AG04450 (cell line): Measurements from ENCODE around the gene ABCA2. TPM values are rescaled to one million over a fixed set of nuclear protein-coding genes. Genes with fewer than 3 reads are reported as not detected.

ENCODE experiments used
- CTCF ChIA-PET: fragments of 300-600, 350-600 bp; formaldehyde crosslinking; extraction: SDS; loops from one replicate; lab custom pipeline; 2022; ENCODE audit warnings: antibody characterized with exemption, inconsistent platforms; lab: Charles Lee
- POLR2A ChIA-PET: fragments of 350-600 bp; formaldehyde crosslinking; extraction: SDS; loops from one replicate; lab custom pipeline; 2021; ENCODE audit warnings: antibody characterized with exemption, inconsistent platforms; lab: Yijun Ruan, JAX
- DNase-seq: peaks from one replicate; pipeline ENCODE4 v3.0.0-alpha.2; 2011; ENCODE audit warnings: low read depth, low spot score
- H3K27ac ChIP-seq: one replicate; pipeline ENCODE4 v1.5.1; 2012; ENCODE audit warnings: low read depth, low read length, control low read depth
- H3K27me3 ChIP-seq: one replicate; pipeline ENCODE4 v1.6.0; 2012; ENCODE audit warnings: low read length; ENCODE audit not compliant: control insufficient read depth, insufficient read depth
- H3K4me3 ChIP-seq: 2 replicates; pipeline ENCODE4 v1.5.1; 2011; ENCODE audit warnings: mild to moderate bottlenecking, low read depth, low read length, control low read depth
- H3K9me3 ChIP-seq: 2 replicates; pipeline ENCODE4 v1.5.1; 2012; ENCODE audit warnings: low read length; ENCODE audit not compliant: control insufficient read depth, insufficient read depth
- polyA plus RNA-seq: library from polyadenylated mRNA; depleted of rRNA; stranded (reverse); fragments of >200 nt; gene quantifications from 2 replicates; pipeline ENCODE4 v1.2.3, GENCODE V29; 2011
- TF ChIP-seq, protein P1 (sequence below): IDR thresholded peaks from 2 replicates; pipeline ENCODE4 v1.5.1; 2011; ENCODE audit warnings: low read depth, low read length, control low read depth, inconsistent platforms

ABCA2 gene
- polyA plus RNA-seq, 1 experiment: 4.7 TPM

DNA sequence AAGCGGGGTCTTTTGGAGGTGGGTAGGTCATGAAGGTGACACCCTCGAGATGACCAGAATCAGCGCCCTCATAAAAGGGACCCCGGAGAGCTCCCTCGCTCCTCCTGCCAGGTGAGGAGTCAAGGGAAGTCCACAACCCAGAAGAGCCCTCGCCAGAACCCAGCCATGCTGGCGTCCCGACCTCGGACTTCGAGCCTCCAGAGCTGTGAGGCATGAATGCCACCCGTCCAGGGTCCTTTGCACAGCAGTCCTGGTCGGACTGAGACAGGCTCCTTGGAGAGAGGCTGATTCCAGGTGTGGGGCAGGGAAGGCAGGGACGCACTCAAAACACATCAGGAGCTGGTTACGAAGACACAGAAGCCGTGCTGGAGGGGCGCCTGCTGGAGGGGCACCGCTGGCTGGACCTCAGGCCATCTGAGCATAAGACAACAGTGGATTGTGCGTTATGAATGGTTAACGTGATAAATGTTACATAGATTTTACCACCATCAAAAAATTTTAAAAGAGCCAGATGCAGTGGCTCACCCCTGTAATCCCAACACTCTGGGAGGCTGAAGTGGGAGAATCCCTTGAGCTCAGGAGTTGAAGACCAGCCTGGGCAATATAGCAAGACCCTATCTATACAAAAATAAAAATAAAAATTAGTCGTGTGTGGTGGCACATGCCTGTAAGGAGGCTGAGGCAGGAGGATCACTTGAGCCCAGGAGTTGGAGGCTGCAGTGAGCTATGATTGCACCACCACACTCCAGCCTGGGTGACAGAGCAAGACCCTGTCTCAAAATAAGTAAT lies 26.0 kb downstream of the ABCA2 start:
- TF ChIP-seq, protein P1, sequence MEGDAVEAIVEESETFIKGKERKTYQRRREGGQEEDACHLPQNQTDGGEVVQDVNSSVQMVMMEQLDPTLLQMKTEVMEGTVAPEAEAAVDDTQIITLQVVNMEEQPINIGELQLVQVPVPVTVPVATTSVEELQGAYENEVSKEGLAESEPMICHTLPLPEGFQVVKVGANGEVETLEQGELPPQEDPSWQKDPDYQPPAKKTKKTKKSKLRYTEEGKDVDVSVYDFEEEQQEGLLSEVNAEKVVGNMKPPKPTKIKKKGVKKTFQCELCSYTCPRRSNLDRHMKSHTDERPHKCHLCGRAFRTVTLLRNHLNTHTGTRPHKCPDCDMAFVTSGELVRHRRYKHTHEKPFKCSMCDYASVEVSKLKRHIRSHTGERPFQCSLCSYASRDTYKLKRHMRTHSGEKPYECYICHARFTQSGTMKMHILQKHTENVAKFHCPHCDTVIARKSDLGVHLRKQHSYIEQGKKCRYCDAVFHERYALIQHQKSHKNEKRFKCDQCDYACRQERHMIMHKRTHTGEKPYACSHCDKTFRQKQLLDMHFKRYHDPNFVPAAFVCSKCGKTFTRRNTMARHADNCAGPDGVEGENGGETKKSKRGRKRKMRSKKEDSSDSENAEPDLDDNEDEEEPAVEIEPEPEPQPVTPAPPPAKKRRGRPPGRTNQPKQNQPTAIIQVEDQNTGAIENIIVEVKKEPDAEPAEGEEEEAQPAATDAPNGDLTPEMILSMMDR: no peak
- no peak overlapping the region for H3K27ac ChIP-seq
- CTCF ChIA-PET: interaction anchor here (0.6 to 3.1 kb wide), 3 partner anchors 28 to 54 kb away, joined by 3 to 9 read pairs (median 6); no protein-coding TSS in a partner anchor
- H3K9me3 ChIP-seq: peaks cover 9% of the 10 kb centered on the region; the same call in 1 of the 2 replicates
- peaks cover 5% of the 10 kb centered on the region for H3K27me3 ChIP-seq
- no peak for DNase-seq
- no peak overlapping the region for H3K4me3 ChIP-seq
- POLR2A ChIA-PET: interaction anchor here (0.5 kb wide), 1 partner anchor 10 kb away, joined by 3 read pairs; no protein-coding TSS in a partner anchor

DNA sequence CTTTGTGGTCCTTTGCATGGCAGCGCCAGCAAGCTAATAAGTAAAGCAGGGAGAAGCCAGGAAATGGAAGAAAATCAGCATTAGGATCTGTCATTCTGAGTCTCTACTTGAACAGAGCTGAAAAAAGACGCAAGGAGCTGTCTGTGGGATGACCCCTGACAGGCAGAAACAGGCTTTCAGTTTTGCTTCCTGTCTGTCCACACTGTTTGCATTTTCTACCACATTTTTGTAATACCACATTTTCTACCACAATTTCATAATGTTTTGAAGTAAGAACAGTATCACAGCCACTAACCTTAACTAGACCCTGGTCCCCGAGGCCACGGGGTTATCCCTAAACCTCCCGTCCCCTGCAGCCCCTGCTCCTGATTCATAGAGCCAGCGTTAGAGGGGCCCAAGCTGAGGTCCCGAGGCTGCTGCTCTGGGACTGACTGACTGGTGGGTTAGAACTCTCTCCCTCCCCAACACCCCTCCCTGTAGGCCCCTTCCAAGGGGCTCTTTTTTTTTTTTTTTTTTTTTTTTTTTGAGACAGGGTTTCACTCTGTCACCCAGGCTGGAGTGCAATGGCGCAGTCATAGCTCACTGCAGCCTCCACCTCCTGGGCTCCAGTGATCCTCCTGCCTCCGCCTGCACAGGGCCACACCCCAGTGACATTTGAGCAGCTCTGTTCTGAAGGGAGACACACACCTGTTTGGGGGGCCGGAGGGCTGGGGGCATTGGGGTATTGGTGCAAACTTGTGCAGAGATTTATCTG lies 27.7 kb downstream of the ABCA2 start:
- ChIA-PET CTCF (interaction anchor here (0.6 to 3.1 kb wide), 8 partner anchors 29 to 158 kb away, joined by 3 to 13 read pairs (median 3); partner anchors contain the start of gene AJM1), POLR2A (interaction anchor here (1.5 kb wide), 1 partner anchor 9 kb away, joined by 4 read pairs; no protein-coding TSS in a partner anchor)
- TF ChIP-seq, protein P1: no peak
- Histone ChIP-seq H3K4me3 (no peak overlapping the region), H3K9me3 (peaks cover 2% of the 10 kb centered on the region; the same call in 1 of the 2 replicates), H3K27ac (no peak overlapping the region), H3K27me3 (peaks cover 5% of the 10 kb centered on the region)
- peak; percentile 47 for DNase-seq

DNA sequence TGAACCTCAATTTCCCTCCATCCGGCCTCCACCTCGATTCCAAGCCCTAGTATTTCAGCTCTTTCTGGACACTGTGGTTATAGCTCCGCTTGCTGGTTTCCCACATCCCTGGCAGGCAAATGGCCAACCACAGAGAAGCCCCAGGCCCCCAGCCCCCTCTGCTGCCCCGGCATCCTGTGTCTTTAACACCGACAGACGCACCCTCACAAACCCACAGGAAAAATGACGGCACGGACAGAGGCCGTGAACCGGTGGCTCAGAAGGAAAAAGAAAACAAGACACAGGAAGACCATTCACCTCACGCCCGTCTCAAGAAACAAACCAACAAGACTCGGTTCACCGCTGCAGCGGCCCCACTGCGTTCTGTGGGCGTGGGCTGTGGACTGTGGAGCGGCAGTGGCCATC lies 30.2 kb downstream of the ABCA2 start:
- H3K27me3 ChIP-seq: peaks cover 4% of the 10 kb centered on the region
- TF ChIP-seq, protein P1: no peak
- H3K27ac ChIP-seq: no peak overlapping the region
- H3K4me3 ChIP-seq: no peak overlapping the region
- ChIA-PET CTCF (no interaction called here), POLR2A (no interaction called here)
- no peaks in the 10 kb centered on the region; the same call in 1 of the 2 replicates for H3K9me3 ChIP-seq
- no peak for DNase-seq

DNA sequence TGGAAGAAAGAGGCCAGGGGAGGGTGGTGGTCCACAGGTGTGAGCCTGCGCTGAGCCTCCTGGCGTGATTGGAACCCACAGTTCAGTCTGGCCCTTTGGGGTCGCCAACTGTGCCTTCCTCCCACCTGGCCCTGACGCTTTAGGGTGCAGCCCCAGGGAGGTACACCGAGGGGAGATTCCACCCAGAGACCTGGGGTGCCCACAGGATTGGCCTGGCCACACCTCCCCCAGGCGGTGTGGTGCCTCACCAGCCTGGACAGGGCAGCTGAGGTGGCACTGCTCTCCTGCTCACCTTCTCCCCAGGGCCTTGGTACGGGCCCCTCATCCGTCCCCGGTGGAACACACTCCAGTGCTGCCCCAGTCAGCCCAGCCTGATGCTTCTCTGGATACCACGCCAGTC lies 30.7 kb downstream of the ABCA2 start:
- Histone ChIP-seq H3K27me3 (peaks cover 3% of the 10 kb centered on the region), H3K27ac (no peak overlapping the region), H3K9me3 (no peaks in the 10 kb centered on the region; the same call in 1 of the 2 replicates), H3K4me3 (no peak overlapping the region)
- TF ChIP-seq, protein P1: no peak
- ChIA-PET POLR2A (no interaction called here), CTCF (no interaction called here)
- no peak for DNase-seq
